ENCODE results near the gene PLK3.

PLK3 gene

GRCh38 chr1:44776730-44777068 lies 23.5 kb upstream of the PLK3 start:
- FAIRE-seq: no peak
- TF ChIP-seq, protein P1, sequence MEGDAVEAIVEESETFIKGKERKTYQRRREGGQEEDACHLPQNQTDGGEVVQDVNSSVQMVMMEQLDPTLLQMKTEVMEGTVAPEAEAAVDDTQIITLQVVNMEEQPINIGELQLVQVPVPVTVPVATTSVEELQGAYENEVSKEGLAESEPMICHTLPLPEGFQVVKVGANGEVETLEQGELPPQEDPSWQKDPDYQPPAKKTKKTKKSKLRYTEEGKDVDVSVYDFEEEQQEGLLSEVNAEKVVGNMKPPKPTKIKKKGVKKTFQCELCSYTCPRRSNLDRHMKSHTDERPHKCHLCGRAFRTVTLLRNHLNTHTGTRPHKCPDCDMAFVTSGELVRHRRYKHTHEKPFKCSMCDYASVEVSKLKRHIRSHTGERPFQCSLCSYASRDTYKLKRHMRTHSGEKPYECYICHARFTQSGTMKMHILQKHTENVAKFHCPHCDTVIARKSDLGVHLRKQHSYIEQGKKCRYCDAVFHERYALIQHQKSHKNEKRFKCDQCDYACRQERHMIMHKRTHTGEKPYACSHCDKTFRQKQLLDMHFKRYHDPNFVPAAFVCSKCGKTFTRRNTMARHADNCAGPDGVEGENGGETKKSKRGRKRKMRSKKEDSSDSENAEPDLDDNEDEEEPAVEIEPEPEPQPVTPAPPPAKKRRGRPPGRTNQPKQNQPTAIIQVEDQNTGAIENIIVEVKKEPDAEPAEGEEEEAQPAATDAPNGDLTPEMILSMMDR (IDR thresholded peaks at IDR 0.05; ENCODE audit: insufficient read depth, missing control alignments): no peak
- no peak for DNase-seq (ENCODE audit: insufficient read length, low spot score)

DNA sequence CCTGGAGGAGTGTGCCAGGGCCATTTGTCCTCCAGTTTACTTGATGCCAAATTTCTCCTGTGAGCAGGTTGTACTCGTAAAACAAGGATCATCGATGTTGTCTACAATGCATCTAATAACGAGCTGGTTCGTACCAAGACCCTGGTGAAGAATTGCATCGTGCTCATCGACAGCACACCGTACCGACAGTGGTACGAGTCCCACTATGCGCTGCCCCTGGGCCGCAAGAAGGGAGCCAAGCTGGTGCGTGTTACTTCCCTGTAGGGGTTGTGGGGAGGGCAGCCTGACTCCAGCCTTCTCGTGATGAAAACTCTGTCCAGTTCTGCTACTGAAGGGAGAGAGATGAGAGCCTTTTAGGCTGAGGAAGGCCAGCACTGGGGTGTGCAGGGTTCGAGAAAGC lies 22.6 kb upstream of the PLK3 start:
- TF ChIP-seq, protein P1 (IDR thresholded peaks at IDR 0.05; ENCODE audit: insufficient read depth, missing control alignments): no peak
- DNase-seq (ENCODE audit: insufficient read length, low spot score): no peak
- no peak for FAIRE-seq

DNA sequence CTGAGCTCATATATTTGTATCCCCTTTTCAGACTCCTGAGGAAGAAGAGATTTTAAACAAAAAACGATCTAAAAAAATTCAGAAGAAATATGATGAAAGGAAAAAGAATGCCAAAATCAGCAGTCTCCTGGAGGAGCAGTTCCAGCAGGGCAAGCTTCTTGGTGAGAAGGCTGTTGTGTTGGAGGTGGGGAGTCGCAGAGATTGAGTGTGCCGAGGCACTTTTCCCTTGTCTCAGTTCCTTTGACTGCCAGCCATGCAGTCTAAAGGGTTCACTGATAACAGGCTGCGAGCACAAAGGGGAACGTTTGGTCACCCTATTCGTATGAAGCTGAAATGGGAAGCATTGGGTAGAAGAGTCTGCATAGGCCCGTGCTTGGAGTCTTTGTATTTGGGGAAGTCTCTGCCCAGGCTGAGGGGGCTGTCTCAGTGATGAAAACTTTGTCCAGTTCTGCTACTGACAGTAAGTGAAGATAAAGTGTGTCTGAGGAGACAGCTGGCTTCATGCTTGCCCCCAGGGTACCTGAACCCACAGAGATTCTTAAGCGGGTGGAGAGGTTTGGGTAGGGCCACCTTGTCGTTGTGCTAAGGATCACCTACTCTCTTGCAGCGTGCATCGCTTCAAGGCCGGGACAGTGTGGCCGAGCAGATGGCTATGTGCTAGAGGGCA lies 22.1 kb upstream of the PLK3 start:
- TF ChIP-seq, protein P1 (IDR thresholded peaks at IDR 0.05; ENCODE audit: insufficient read depth, missing control alignments): no peak
- DNase-seq (ENCODE audit: insufficient read length, low spot score) (no peak), FAIRE-seq (no peak)

DNA sequence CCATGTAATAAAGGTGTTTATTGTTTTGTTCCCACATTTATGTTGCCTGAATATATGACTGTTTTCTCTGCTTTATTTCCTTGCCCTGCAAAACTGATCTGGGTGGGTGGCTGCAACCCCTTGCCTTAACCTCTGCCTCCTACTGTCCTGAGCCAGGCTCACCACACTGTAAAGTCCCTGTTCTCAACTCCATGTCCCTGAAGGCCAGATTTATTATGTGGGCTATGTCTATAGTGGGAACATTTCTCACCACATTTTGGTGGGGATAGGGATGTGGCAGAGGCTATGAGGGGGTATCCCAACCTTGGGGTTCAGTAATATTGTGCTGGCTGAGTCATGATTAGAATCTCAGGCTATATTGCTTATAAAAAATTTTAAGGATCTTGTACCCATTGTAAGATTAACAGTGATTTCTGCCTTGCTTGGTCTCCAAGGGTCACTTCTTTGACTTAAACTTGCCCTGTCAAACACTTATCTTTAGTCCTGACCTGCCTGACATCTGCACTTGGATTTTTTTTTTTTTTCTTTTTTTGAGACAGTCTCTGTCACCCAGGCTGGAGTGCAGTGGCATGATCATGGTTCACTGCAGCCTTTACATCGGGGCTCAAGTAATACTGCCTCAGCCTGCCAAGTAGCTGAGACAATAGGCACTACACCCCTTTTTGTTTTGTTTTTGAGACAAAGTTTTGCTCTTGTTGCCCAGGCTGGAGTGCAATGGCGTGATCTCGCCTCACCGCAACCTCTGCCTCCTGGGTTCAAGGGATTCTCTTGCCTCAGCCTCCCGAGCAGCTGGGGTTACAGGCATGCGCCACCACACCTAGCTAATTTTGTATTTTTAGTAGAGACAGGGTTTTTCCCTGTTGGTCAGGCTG lies 21.2 kb upstream of the PLK3 start:
- DNase-seq (ENCODE audit: insufficient read length, low spot score) (no peak), FAIRE-seq (no peak)
- TF ChIP-seq, protein P1 (IDR thresholded peaks at IDR 0.05; ENCODE audit: insufficient read depth, missing control alignments): no peak

DNA sequence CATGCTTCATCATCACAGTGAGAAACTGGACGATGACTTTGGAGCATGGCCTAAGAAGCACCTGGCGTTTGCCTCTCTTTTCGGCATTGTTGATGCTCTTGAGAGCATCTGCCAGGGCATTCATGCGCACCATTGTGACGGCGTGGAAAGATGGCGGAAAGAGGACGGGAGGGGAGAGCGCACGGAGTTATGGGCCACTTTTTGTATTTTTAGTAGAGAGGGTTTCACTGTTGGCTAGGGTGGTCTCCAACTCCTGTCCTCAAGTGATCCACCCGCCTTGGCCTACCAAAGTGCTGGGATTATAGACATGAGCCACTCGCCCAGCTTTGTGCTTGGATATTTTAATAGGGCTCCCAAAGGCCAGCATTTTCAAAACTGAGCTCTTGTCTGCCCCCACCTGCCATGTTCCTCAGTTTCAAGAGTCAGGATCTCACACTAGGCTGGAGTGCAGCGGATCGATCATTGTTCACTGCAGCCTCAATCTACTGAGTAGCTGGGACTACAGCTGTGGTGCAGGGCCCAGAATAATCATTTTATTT lies 19.5 kb upstream of the PLK3 start:
- DNase-seq (ENCODE audit: insufficient read length, low spot score) (no peak), FAIRE-seq (no peak)
- TF ChIP-seq, protein P1 (IDR thresholded peaks at IDR 0.05; ENCODE audit: insufficient read depth, missing control alignments): no peak

GRCh38 chr1:44783697-44784093 lies 16.5 kb upstream of the PLK3 start:
- no peak for DNase-seq (ENCODE audit: insufficient read length, low spot score)
- TF ChIP-seq, protein P1 (IDR thresholded peaks at IDR 0.05; ENCODE audit: insufficient read depth, missing control alignments): no peak
- FAIRE-seq: no peak
